ENCODE data around the gene NPAP1.

Gene NPAP1

DNA sequence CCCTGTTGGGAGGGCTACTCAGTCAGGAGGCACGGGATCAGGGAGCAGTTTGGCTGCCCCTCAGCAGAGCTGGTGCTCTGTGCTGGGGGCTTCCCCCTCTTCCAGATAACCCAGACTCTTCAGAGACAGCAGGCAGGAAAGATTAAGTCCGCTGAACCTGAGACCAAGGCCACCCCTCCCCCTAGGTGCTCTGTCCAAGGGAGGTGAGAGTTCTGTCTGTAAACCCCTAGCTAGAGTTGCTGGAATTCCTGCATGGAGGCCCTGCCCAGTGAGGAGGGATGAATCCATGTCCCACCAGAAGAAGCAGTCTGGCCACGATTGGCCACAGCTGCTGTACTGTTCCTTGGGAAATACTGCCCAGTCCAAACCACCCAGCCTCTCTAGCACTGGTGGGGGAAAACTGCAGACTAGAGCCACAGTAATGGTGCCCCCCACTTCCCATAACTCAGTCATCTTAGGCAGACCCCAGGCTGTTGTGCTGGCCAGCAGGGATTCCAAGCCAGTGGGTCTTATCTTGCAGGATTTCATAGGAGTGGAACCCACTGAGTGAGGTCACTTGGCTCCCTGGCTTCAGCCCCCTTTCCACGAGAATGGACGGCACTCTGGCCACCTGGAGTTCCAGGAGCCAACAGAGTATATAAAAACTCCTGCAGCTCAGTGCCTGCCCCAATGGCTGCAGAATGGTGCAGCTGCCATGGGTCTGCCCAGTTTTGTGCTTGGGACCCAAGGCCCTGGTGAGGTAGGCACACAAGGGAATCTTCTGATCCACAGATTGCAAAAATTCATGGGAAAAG is 42.9 kb downstream of the NPAP1 start:
- no peaks in the 10 kb centered on the region for H3K27me3 ChIP-seq (ENCODE audit: insufficient read depth, insufficient read length)
- H3K9me3 ChIP-seq (ENCODE audit: insufficient read depth, low read length) = no peaks in the 10 kb centered on the region
- no peaks in the 10 kb centered on the region for H3K4me1 ChIP-seq (ENCODE audit: insufficient read depth, insufficient read length)
- no peak overlapping the region for H3K9ac ChIP-seq (ENCODE audit: insufficient read length, low read depth)
- TF ChIP-seq YY1 (IDR thresholded peaks at IDR 0.05; ENCODE audit: insufficient read depth, insufficient read length) (no peak), ZNF274 (IDR thresholded peaks at IDR 0.05; ENCODE audit: low read depth, low read length) (no peak), SUZ12 (IDR thresholded peaks at IDR 0.05; ENCODE audit: extremely low read depth, insufficient read depth, insufficient read length) (no peak)
- no peak overlapping the region for H3K4me3 ChIP-seq (ENCODE audit: insufficient read length, low read depth)
- peak; percentile 13 for DNase-seq (ENCODE audit: low read depth, low spot score)
- H3K36me3 ChIP-seq (ENCODE audit: insufficient read depth, insufficient read length, low read length) = no peaks in the 10 kb centered on the region

DNA sequence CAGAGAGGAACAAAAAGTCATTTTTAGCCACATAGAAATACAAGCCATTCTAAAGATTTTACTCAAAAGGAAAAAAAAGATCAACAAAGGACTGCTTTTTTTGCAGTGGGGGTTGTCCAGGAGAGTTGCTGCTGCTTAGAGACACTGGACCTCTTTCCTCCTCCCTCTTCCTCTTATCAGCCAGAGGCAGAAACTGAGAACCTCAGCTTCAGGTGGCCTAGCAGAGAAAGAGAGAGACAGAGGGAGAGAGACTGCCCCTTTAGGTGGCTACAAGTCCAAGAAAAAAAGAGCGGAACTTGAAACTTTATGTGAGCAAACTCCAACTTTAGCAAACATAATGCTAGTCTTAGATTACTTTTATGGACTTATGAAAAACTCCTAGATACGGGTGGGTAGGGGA is 54.2 kb downstream of the NPAP1 start:
- H3K4me3 ChIP-seq (ENCODE audit: insufficient read length, low read depth) = no peak overlapping the region
- DNase-seq (ENCODE audit: low read depth, low spot score) = no peak
- no peaks in the 10 kb centered on the region for H3K36me3 ChIP-seq (ENCODE audit: insufficient read depth, insufficient read length, low read length)
- no peaks in the 10 kb centered on the region for H3K27me3 ChIP-seq (ENCODE audit: insufficient read depth, insufficient read length)
- no peaks in the 10 kb centered on the region for H3K4me1 ChIP-seq (ENCODE audit: insufficient read depth, insufficient read length)
- H3K9ac ChIP-seq (ENCODE audit: insufficient read length, low read depth) = no peak overlapping the region
- TF ChIP-seq SUZ12 (IDR thresholded peaks at IDR 0.05; ENCODE audit: extremely low read depth, insufficient read depth, insufficient read length) = no peak
- TF ChIP-seq YY1 (IDR thresholded peaks at IDR 0.05; ENCODE audit: insufficient read depth, insufficient read length) = no peak
- no peak for TF ChIP-seq ZNF274 (IDR thresholded peaks at IDR 0.05; ENCODE audit: low read depth, low read length)
- H3K9me3 ChIP-seq (ENCODE audit: insufficient read depth, low read length) = no peaks in the 10 kb centered on the region
